Lung (tissue), 12 donors: Measurements from ENCODE around the gene FAM120B. TPM values are rescaled to one million over a fixed set of nuclear protein-coding genes. Genes with fewer than 3 reads are reported as not detected.
"Not testable (repeated sequence)": the region's sequence is repeated elsewhere in the genome, so short reads cannot be mapped to it uniquely, and the experiment has no call there.

Source experiments
- ATAC-seq: fragments of 200-7000 bp; cut with Tn5 transposase; one replicate; pipeline ENCODE4 v1.9.1; 2020; ENCODE audit warnings: moderate number of reproducible peaks; ENCODE audit not compliant: insufficient read depth, low FRiP score
- DNase-seq, 3 donors: peaks; one replicate each; pipeline ENCODE4 v3.0.0-alpha.2; 2013 to 2017
- H3K27ac ChIP-seq, 2 donors: one replicate each; pipeline ENCODE4 v1.5.1; 2013; ENCODE audit warnings: mild to moderate bottlenecking in 2 of 2, moderate library complexity in 2 of 2, control low read depth in 1 of 2, inconsistent platforms in 1 of 2, low read depth in 1 of 2, low read length in 1 of 2
- H3K27me3 ChIP-seq, 3 donors: one replicate each; pipeline ENCODE4 v1.5.1; 2013; ENCODE audit warnings: low read length in 2 of 3; ENCODE audit not compliant: control insufficient read depth in 3 of 3, insufficient read depth in 3 of 3
- H3K36me3 ChIP-seq, 4 donors: one replicate each; pipeline ENCODE4 v1.5.1; 2013; ENCODE audit warnings: low read length in 4 of 4, mild to moderate bottlenecking in 1 of 4, moderate library complexity in 1 of 4; ENCODE audit not compliant: control insufficient read depth in 4 of 4, insufficient read depth in 4 of 4
- H3K4me1 ChIP-seq, 5 donors: one replicate each; pipeline ENCODE4 v1.5.1; 2013; ENCODE audit warnings: low read length in 5 of 5, mild to moderate bottlenecking in 2 of 5, moderate library complexity in 1 of 5; ENCODE audit not compliant: control insufficient read depth in 5 of 5, insufficient read depth in 5 of 5
- H3K4me3 ChIP-seq: one replicate; pipeline ENCODE4 v1.5.1; 2013; ENCODE audit warnings: mild to moderate bottlenecking, control low read depth, moderate library complexity
- H3K9ac ChIP-seq, 2 donors: one replicate each; pipeline ENCODE4 v1.5.1; 2013; ENCODE audit warnings: low read length in 2 of 2, control low read depth in 1 of 2; ENCODE audit not compliant: insufficient read depth in 1 of 2
- H3K9me3 ChIP-seq, 4 donors: one replicate each; pipeline ENCODE4 v1.5.1; 2013; ENCODE audit warnings: low read length in 3 of 4, mild to moderate bottlenecking in 1 of 4, moderate library complexity in 1 of 4; ENCODE audit not compliant: control insufficient read depth in 4 of 4, insufficient read depth in 3 of 4
- WGBS, 2 donors: extraction: QIAGEN DNeasy Blood & Tissue Kit; methylation state at CpG; one replicate each; pipeline ENCODE4 v1.1.7; 2013; 5-methylcytosine and 5-hydroxymethylcytosine counted together
- polyA plus RNA-seq, 2 donors: library from polyadenylated mRNA; stranded (reverse); fragments of 200-250 nt; gene quantifications; one replicate each; pipeline ENCODE4 v1.2.1, GENCODE V29; 2013
- total RNA-seq, 2 donors: library from RNA; depleted of rRNA in 1 of 2; stranded (reverse); fragments of >200 nt in 1 of 2; gene quantifications; one replicate each; pipeline ENCODE4 v1.2.1, GENCODE V29; 2014 to 2021
- TF ChIP-seq, protein P1 (sequence below): IDR thresholded peaks from 2 replicates; pipeline ENCODE4 v1.5.1; 2012; ENCODE audit warnings: mild to moderate bottlenecking; ENCODE audit errors: control extremely low read depth, extremely low read depth
- donor health status: control.
- donor health status: control.
- donor health status: Bipolar disorder and iron deficiency.
- donor health status: healthy.
- donor health status: DM: yes; HTN: yes; CAD: no.

Gene FAM120B
- total and polyA plus RNA-seq, 4 donors, result 8.5 to 35.6 (median 20.7) TPM

DNA sequence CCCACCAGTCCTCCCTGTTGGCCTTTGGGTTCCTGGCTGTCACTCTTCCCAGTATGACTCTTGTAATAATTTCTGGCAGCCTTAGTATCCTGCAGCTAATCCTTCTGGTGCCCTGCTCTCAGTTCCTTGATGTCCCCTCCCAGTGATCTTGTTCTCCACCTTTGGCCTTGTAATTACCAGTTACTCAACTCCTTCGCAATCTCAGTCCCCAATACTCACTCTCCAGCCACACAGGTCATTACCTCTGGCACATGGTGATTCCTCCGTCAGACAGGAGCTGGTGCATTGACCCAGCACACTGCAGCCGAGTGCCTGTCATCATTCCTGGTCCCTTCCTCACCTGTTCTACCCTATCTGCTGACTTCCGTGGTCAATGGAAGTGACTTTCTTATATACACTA is 101.4 kb downstream of the FAM120B start:
- Histone ChIP-seq H3K4me3 (no peak overlapping the region), H3K9me3 (peaks cover 0 to 3% (median 0%) of the 10 kb centered on the region in 4 donors), H3K27me3 (no peaks in the 10 kb centered on the region), H3K9ac (no peak overlapping the region), H3K27ac (no peak overlapping the region), H3K4me1 (no peaks in the 10 kb centered on the region), H3K36me3 (peaks cover 6 to 29% (median 20%) of the 10 kb centered on the region in 4 donors)
- TF ChIP-seq, protein P1, sequence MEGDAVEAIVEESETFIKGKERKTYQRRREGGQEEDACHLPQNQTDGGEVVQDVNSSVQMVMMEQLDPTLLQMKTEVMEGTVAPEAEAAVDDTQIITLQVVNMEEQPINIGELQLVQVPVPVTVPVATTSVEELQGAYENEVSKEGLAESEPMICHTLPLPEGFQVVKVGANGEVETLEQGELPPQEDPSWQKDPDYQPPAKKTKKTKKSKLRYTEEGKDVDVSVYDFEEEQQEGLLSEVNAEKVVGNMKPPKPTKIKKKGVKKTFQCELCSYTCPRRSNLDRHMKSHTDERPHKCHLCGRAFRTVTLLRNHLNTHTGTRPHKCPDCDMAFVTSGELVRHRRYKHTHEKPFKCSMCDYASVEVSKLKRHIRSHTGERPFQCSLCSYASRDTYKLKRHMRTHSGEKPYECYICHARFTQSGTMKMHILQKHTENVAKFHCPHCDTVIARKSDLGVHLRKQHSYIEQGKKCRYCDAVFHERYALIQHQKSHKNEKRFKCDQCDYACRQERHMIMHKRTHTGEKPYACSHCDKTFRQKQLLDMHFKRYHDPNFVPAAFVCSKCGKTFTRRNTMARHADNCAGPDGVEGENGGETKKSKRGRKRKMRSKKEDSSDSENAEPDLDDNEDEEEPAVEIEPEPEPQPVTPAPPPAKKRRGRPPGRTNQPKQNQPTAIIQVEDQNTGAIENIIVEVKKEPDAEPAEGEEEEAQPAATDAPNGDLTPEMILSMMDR, result no peak
- ATAC-seq, result no peak
- 93 to 95% methylated on average over 4 of the region's 4 CpGs for WGBS, 2 donors
- DNase-seq, result no peak

DNA sequence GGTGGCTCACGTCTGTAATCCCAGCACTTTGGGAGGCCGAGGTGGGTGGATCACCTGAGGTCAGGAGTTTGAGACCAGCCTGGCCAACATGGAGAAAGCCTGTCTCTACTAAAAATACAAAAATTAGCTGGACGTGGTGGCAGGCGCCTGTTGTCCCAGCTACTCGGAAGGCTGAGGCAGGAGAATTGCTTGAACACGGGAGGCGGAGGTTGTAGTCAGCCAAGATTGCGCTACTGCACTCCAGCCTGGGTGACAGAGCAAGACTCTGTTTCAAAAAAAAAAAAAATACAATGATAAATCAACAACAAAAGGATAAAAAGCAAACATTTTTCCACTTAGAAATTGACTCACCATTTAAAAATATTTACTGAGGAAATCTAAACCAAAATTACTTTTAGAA is 103.2 kb downstream of the FAM120B start:
- not testable (repeated sequence) for ATAC-seq

DNA sequence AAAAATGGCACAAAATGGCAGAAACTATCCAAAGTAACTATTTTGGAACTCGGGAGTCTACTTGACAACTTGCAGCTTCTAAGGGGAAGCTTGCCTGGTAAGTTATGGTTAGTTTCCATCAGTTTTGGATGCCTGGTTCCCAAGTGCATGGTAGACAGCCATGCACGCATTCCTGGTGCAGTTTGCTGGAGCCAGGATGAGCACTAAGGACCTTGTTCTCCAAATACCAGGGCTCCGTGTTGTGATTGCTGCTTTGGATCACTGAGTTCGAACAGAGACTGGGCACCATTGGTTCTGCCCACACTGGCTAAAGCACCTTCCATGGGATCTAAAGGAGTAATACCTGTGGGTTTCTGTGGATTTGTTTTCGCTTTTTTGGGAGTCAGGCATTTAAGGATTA is 103.7 kb downstream of the FAM120B start:
- Histone ChIP-seq H3K27ac (no peak overlapping the region), H3K9me3 (peaks cover 0 to 5% (median 0%) of the 10 kb centered on the region in 4 donors), H3K4me3 (no peak overlapping the region), H3K9ac (no peak overlapping the region), H3K4me1 (no peaks in the 10 kb centered on the region), H3K36me3 (peaks cover under 1 to 12% (median 7%) of the 10 kb centered on the region in 4 donors), H3K27me3 (no peaks in the 10 kb centered on the region)
- TF ChIP-seq, protein P1, result no peak
- DNase-seq (no peak), ATAC-seq (no peak)
- WGBS, 2 donors, result 95 to 96% methylated on average over 5 of the region's 5 CpGs

More for the DNA sequence above, 103.2 kb downstream of the FAM120B start:
- H3K27ac ChIP-seq, H3K27me3 ChIP-seq, H3K9me3 ChIP-seq, H3K4me1 ChIP-seq, H3K4me3 ChIP-seq, DNase-seq, H3K9ac ChIP-seq: not testable (repeated sequence)
- H3K36me3 ChIP-seq, result peaks cover 6 to 17% (median 11%) of the 10 kb centered on the region in 4 donors
- WGBS, 2 donors, result 89 to 95% methylated on average over 8 of the region's 8 CpGs

DNA sequence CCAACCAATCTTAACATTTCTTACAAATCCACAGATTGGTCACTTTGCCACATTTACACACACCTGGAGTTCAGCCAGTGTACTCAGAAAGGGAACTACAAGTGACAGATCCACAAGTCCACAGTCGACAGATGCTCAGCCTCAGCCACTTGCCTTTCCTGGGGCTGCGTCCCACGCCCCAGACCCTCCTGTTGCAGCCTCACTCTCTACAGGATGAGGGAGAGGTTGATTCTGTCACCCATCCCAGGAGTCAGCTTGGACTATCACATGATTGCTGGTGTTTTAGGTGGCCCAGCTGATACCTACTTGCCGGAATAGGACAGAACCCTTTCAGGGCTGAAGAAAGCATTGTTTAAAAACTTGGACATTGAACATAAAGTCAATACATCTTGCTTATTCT is 108.8 kb downstream of the FAM120B start:
- DNase-seq (no peak), ATAC-seq (no peak)
- H3K36me3 ChIP-seq, result no peaks in the 10 kb centered on the region
- no peak overlapping the region for H3K4me3 ChIP-seq
- H3K27ac ChIP-seq, result no peak overlapping the region
- TF ChIP-seq, protein P1, result no peak
- no peaks in the 10 kb centered on the region for H3K27me3 ChIP-seq
- no peak overlapping the region for H3K9ac ChIP-seq
- H3K9me3 ChIP-seq, result peaks cover 0 to 5% (median 0%) of the 10 kb centered on the region in 4 donors
- H3K4me1 ChIP-seq, result no peaks in the 10 kb centered on the region
- 89 to 90% methylated on average over 4 of the region's 4 CpGs for WGBS, 2 donors
